ENCODE measurements around the gene PRKAR1A.

The PRKAR1A gene

GRCh38 chr17:68501074-68501473 lies 11.2 kb upstream of the PRKAR1A start:
- H4K20me1 ChIP-seq (ENCODE audit: insufficient read depth, low read length): no peaks in the 10 kb centered on the region
- no peaks in the 10 kb centered on the region for H3K27me3 ChIP-seq (replicated peaks; ENCODE audit: insufficient read depth, low read length)
- no peaks in the 10 kb centered on the region for H3K36me3 ChIP-seq (replicated peaks; ENCODE audit: insufficient read depth, low read length)
- H3K4me2 ChIP-seq (ENCODE audit: low read depth, low read length): no peak overlapping the region
- peaks cover 12% of the 10 kb centered on the region for H3F3A ChIP-seq (ENCODE audit: insufficient read depth, low read length)
- no peak overlapping the region for H2AFZ ChIP-seq (ENCODE audit: low read length)
- no peak overlapping the region for H3K9ac ChIP-seq (ENCODE audit: low read length)
- no peaks in the 10 kb centered on the region for H3K79me2 ChIP-seq (ENCODE audit: low read length)
- TF ChIP-seq, protein P1, sequence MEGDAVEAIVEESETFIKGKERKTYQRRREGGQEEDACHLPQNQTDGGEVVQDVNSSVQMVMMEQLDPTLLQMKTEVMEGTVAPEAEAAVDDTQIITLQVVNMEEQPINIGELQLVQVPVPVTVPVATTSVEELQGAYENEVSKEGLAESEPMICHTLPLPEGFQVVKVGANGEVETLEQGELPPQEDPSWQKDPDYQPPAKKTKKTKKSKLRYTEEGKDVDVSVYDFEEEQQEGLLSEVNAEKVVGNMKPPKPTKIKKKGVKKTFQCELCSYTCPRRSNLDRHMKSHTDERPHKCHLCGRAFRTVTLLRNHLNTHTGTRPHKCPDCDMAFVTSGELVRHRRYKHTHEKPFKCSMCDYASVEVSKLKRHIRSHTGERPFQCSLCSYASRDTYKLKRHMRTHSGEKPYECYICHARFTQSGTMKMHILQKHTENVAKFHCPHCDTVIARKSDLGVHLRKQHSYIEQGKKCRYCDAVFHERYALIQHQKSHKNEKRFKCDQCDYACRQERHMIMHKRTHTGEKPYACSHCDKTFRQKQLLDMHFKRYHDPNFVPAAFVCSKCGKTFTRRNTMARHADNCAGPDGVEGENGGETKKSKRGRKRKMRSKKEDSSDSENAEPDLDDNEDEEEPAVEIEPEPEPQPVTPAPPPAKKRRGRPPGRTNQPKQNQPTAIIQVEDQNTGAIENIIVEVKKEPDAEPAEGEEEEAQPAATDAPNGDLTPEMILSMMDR (IDR thresholded peaks at IDR 0.05; ENCODE audit: low read length): no peak
- no peaks in the 10 kb centered on the region for H3K9me2 ChIP-seq (replicated peaks; ENCODE audit: insufficient read depth, low read length)
- H3K4me3 ChIP-seq (ENCODE audit: low read length): no peak overlapping the region
- no peak overlapping the region for H3K27ac ChIP-seq (ENCODE audit: low read length)
- H3K9me3 ChIP-seq (replicated peaks; ENCODE audit: insufficient read depth, low read length): no peaks in the 10 kb centered on the region
- DNase-seq: no peak
- peaks cover 18% of the 10 kb centered on the region for H3K4me1 ChIP-seq (ENCODE audit: low read length)

- Histone ChIP-seq H3K79me2 (ENCODE audit: low read length) (no peaks in the 10 kb centered on the region), H3F3A (ENCODE audit: insufficient read depth, low read length) (peaks cover 3% of the 10 kb centered on the region; the same call in 1 of the 2 replicates), H3K4me3 (ENCODE audit: low read length) (no peak overlapping the region), H3K9me3 (replicated peaks; ENCODE audit: insufficient read depth, low read length) (no peaks in the 10 kb centered on the region), H3K4me2 (ENCODE audit: low read depth, low read length) (no peak overlapping the region), H2AFZ (ENCODE audit: low read length) (no peak overlapping the region), H3K4me1 (ENCODE audit: low read length) (peaks cover 15% of the 10 kb centered on the region), H3K27ac (ENCODE audit: low read length) (no peak overlapping the region), H3K27me3 (replicated peaks; ENCODE audit: insufficient read depth, low read length) (no peaks in the 10 kb centered on the region), H3K36me3 (replicated peaks; ENCODE audit: insufficient read depth, low read length) (no peaks in the 10 kb centered on the region), H4K20me1 (ENCODE audit: insufficient read depth, low read length) (no peaks in the 10 kb centered on the region), H3K9me2 (replicated peaks; ENCODE audit: insufficient read depth, low read length) (no peaks in the 10 kb centered on the region), H3K9ac (ENCODE audit: low read length) (no peak overlapping the region)
- DNase-seq: no peak
- TF ChIP-seq EZH2 (optimal IDR thresholded peaks at IDR 0.05; ENCODE audit: low read depth, low read length) (no peak), EZH2phosphoT487 (IDR thresholded peaks at IDR 0.05; ENCODE audit: low read length) (no peak)
- TF ChIP-seq, protein P1 (IDR thresholded peaks at IDR 0.05; ENCODE audit: low read length): no peak
Observed at GRCh38 chr17:68505951-68506350, 6.3 kb upstream of the PRKAR1A start.

DNA sequence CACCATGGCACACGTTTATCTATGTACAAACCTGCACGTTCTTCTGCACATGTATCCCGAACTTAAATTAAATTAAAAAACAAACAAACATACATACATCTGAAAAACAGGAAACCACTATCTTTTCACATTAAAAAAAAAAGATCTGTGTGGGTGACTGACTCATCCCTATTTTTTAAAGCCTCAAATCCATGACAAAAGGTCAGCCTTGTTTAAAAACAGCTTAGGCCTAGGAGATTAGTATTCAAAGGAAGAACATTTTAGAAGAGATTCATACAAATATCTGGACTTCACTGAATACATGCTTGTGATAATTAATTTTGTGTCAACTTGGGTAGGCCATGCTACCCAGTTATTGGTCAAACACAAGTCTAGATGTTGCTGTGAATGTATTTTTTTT lies 4.7 kb upstream of the PRKAR1A start:
- H2AFZ ChIP-seq (ENCODE audit: low read length): no peak overlapping the region
- peaks cover 15% of the 10 kb centered on the region for H3K4me1 ChIP-seq (ENCODE audit: low read length)
- no peak overlapping the region for H3K27ac ChIP-seq (ENCODE audit: low read length)
- peaks cover 4% of the 10 kb centered on the region for H3K79me2 ChIP-seq (ENCODE audit: low read length)
- TF ChIP-seq EZH2phosphoT487 (IDR thresholded peaks at IDR 0.05; ENCODE audit: low read length) (no peak), EZH2 (optimal IDR thresholded peaks at IDR 0.05; ENCODE audit: low read depth, low read length) (no peak)
- TF ChIP-seq, protein P1 (IDR thresholded peaks at IDR 0.05; ENCODE audit: low read length): no peak
- H4K20me1 ChIP-seq (ENCODE audit: insufficient read depth, low read length): no peaks in the 10 kb centered on the region
- H3K27me3 ChIP-seq (replicated peaks; ENCODE audit: insufficient read depth, low read length): no peaks in the 10 kb centered on the region
- no peak overlapping the region for H3K9ac ChIP-seq (ENCODE audit: low read length)
- peaks cover 13% of the 10 kb centered on the region for H3F3A ChIP-seq (ENCODE audit: insufficient read depth, low read length)
- DNase-seq: no peak
- H3K4me2 ChIP-seq (ENCODE audit: low read depth, low read length): no peak overlapping the region
- H3K36me3 ChIP-seq (replicated peaks; ENCODE audit: insufficient read depth, low read length): no peaks in the 10 kb centered on the region
- no peak overlapping the region for H3K4me3 ChIP-seq (ENCODE audit: low read length)
- H3K9me2 ChIP-seq (replicated peaks; ENCODE audit: insufficient read depth, low read length): no peaks in the 10 kb centered on the region
- no peaks in the 10 kb centered on the region for H3K9me3 ChIP-seq (replicated peaks; ENCODE audit: insufficient read depth, low read length)

Data from MM.1S (cell line).